Parathyroid adenoma (tissue), 2 donors: Measurements from ENCODE around the gene NSD1.

ENCODE experiments used
- H2AFZ ChIP-seq: fragments of 300-600 bp; sonication (generic); one replicate; pipeline ENCODE4 v1.7.0; 2017; ENCODE audit warnings: antibody characterized with exemption, mild to moderate bottlenecking
- H3K27ac ChIP-seq: fragments of 300-600 bp; sonication (generic); one replicate; pipeline ENCODE4 v1.7.0; 2017
- H3K27me3 ChIP-seq: fragments of 300-600 bp; sonication (generic); one replicate; pipeline ENCODE4 v1.7.0; 2017; ENCODE audit warnings: low read length; ENCODE audit not compliant: control insufficient read depth, insufficient read depth
- H3K36me3 ChIP-seq: fragments of 300-600 bp; sonication (generic); one replicate; pipeline ENCODE4 v1.7.0; 2017; ENCODE audit warnings: low read length; ENCODE audit not compliant: control insufficient read depth, insufficient read depth
- H3K4me1 ChIP-seq: fragments of 300-600 bp; sonication (generic); one replicate; pipeline ENCODE4 v1.7.0; 2017; ENCODE audit warnings: control low read depth
- H3K4me2 ChIP-seq: fragments of 300-600 bp; sonication (generic); one replicate; pipeline ENCODE4 v1.7.0; 2017; ENCODE audit warnings: low read length
- H3K4me3 ChIP-seq: fragments of 300-600 bp; sonication (generic); one replicate; pipeline ENCODE4 v1.7.0; 2017; ENCODE audit warnings: low read depth, low read length
- H3K79me2 ChIP-seq: fragments of 300-600 bp; sonication (generic); one replicate; pipeline ENCODE4 v1.7.0; 2017; ENCODE audit warnings: control low read depth
- H3K9ac ChIP-seq: fragments of 300-600 bp; sonication (generic); one replicate; pipeline ENCODE4 v1.7.0; 2017; ENCODE audit warnings: mild to moderate bottlenecking
- H3K9me3 ChIP-seq: fragments of 300-600 bp; sonication (generic); one replicate; pipeline ENCODE4 v1.7.0; 2017; ENCODE audit warnings: low read length; ENCODE audit not compliant: control insufficient read depth
- TF ChIP-seq, protein P1 (sequence below): fragments of 300-600 bp; sonication (generic); IDR thresholded peaks from one replicate; pipeline ENCODE4 v1.7.0; 2017; ENCODE audit warnings: antibody characterized with exemption, mild to moderate bottlenecking
- donor health status: primary hyperparathyroidism.

Gene NSD1

DNA sequence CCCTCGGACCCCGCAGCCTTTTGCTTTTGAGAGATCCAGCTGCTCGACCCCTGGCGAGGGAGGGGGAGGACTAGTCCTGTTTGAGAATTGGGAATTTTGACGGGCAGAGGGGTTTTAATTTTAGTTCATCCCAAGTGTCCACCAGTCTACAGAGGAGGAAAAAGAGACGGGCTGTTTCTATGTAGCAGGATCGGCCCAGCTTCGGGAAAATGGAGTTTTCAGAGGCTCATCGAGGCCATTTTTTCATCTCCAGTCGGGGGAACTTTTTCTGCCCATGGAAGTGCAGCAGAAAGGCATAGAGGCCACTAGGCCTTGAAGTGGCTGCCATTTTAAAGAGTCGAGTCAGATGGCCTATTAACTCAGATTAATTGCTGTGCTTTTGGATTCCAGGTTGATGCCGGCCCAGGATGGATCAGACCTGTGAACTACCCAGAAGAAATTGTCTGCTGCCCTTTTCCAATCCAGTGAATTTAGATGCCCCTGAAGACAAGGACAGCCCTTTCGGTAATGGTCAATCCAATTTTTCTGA lies 1.2 kb downstream of the NSD1 start:
- Histone ChIP-seq H3K27me3 (no peaks in the 10 kb centered on the region), H3K4me2 (peak overlapping the region; percentile 95), H3K79me2 (peaks cover 19% of the 10 kb centered on the region), H3K4me3 (peak overlapping the region; percentile 70), H3K27ac (peak overlapping the region; percentile 79), H3K36me3 (no peaks in the 10 kb centered on the region), H3K4me1 (peaks cover 16% of the 10 kb centered on the region), H3K9me3 (no peaks in the 10 kb centered on the region), H3K9ac (peak overlapping the region; percentile 94), H2AFZ (peak overlapping the region; percentile 97)
- TF ChIP-seq, protein P1, sequence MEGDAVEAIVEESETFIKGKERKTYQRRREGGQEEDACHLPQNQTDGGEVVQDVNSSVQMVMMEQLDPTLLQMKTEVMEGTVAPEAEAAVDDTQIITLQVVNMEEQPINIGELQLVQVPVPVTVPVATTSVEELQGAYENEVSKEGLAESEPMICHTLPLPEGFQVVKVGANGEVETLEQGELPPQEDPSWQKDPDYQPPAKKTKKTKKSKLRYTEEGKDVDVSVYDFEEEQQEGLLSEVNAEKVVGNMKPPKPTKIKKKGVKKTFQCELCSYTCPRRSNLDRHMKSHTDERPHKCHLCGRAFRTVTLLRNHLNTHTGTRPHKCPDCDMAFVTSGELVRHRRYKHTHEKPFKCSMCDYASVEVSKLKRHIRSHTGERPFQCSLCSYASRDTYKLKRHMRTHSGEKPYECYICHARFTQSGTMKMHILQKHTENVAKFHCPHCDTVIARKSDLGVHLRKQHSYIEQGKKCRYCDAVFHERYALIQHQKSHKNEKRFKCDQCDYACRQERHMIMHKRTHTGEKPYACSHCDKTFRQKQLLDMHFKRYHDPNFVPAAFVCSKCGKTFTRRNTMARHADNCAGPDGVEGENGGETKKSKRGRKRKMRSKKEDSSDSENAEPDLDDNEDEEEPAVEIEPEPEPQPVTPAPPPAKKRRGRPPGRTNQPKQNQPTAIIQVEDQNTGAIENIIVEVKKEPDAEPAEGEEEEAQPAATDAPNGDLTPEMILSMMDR, result no peak

DNA sequence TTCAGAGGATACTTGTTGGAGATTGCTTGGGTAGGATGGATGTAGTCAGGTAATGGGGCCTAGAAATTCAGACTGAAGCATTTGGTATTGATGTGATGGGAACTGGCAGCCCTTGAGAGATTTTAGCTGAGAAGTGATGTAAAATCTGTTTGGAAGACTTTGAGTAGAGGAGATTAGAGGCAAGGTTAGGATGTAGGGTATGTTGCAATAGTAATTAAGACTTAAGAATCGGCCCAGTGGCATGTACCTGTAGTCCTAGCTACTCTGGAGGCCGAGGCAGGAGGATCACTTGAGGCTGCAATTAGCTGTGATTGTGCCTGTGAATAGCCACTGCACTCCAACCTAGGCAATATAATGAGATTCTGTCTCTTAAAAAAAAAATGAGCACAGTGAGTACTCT lies 6.7 kb downstream of the NSD1 start:
- peaks cover 9% of the 10 kb centered on the region for H3K4me1 ChIP-seq
- no peak overlapping the region for H3K4me2 ChIP-seq
- H2AFZ ChIP-seq, result no peak overlapping the region
- no peak overlapping the region for H3K4me3 ChIP-seq
- H3K36me3 ChIP-seq, result peaks cover 2% of the 10 kb centered on the region
- H3K27ac ChIP-seq, result no peak overlapping the region
- H3K9me3 ChIP-seq, result no peaks in the 10 kb centered on the region
- H3K9ac ChIP-seq, result no peak overlapping the region
- TF ChIP-seq, protein P1, result no peak
- H3K27me3 ChIP-seq, result no peaks in the 10 kb centered on the region
- H3K79me2 ChIP-seq, result peaks cover 60% of the 10 kb centered on the region

DNA sequence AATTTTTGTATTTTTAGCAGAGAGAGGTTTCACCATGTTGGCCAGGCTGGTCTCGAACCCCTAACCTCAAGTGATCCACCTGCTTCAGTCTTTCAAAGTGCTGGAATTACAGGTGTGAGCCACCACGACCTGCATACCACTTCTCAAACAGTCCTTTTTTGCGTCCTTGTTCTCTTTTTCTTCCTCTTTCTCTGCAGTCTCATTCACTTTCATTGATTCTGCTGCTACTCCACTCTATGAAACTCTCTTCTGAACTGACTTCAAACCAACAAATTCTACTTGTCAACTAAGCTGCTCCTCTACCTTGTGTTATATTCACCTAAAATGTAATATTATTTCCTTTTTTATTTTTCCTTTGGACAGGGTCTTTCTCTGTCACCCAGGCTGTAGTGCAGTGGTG lies 7.9 kb downstream of the NSD1 start:
- TF ChIP-seq, protein P1, result no peak
- Histone ChIP-seq H3K4me2 (no peak overlapping the region), H3K4me1 (no peaks in the 10 kb centered on the region), H3K27ac (no peak overlapping the region), H3K36me3 (peaks cover 2% of the 10 kb centered on the region), H2AFZ (no peak overlapping the region), H3K4me3 (no peak overlapping the region), H3K27me3 (no peaks in the 10 kb centered on the region), H3K79me2 (peaks cover 68% of the 10 kb centered on the region), H3K9me3 (no peaks in the 10 kb centered on the region), H3K9ac (no peak overlapping the region)

DNA sequence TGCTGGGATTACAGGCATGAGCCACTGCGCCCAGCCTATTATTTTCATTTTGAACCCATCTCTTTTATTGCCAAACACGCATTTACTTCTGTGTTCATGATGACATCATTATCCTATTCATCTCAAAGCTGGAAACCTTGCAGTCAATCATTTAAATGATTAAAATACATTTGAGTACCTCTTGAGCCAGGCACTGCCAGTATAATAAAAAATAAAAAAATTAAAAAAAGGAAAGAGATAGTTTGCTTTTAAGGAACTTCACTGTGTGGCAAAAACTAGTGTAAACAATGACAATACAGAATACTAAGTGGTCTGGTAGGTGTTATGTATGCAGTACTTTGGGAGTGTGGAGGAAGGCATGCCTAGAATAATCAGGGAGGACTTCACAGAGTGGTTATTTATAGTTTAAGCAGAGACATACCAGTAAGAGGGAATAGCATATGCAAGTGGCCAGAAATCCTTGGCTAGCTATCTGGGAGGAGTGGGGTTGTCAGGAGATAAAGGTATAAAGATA lies 8.6 kb downstream of the NSD1 start:
- Histone ChIP-seq H3K4me2 (no peak overlapping the region), H3K9me3 (no peaks in the 10 kb centered on the region), H3K4me1 (no peaks in the 10 kb centered on the region), H3K36me3 (peaks cover 2% of the 10 kb centered on the region), H3K79me2 (peaks cover 74% of the 10 kb centered on the region), H2AFZ (no peak overlapping the region), H3K27ac (no peak overlapping the region), H3K4me3 (no peak overlapping the region), H3K9ac (no peak overlapping the region), H3K27me3 (no peaks in the 10 kb centered on the region)
- TF ChIP-seq, protein P1, result no peak

DNA sequence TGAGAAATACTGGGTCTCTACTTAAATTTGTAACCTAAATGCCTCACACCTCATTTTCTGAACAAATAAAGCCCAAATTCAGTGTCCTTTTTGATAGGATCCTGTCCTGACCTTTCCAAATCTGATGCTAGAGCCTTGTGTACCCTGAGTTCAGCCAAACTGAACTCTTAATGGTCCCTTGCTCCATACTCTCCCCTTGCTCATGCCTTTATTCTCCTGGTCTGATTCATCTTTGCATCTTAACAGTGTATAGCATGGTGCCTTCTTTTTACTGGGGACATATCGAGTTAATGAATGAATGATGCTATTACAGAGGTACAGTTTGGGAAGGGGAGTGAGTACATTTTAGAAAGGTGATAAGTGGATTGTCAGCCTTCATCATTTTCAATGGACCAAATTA lies 9.2 kb downstream of the NSD1 start:
- Histone ChIP-seq H3K4me3 (no peak overlapping the region), H3K9ac (no peak overlapping the region), H3K79me2 (peaks cover 78% of the 10 kb centered on the region), H3K27ac (no peak overlapping the region), H3K4me1 (no peaks in the 10 kb centered on the region), H3K27me3 (no peaks in the 10 kb centered on the region), H3K4me2 (no peak overlapping the region), H3K9me3 (no peaks in the 10 kb centered on the region), H3K36me3 (peaks cover 2% of the 10 kb centered on the region), H2AFZ (no peak overlapping the region)
- TF ChIP-seq, protein P1, result no peak
